Measurements from ENCODE around the gene TMEM132D.

GRCh38 chr12:129074379-129074778, 829.4 kb downstream of the TMEM132D start:
- TF ChIP-seq CTCF (conservative IDR thresholded peaks at IDR 0.05; ENCODE audit: low read depth, low read length) (no peak), EZH2 (IDR thresholded peaks at IDR 0.05; ENCODE audit: borderline replicate concordance, low read depth, low read length, poor library complexity, severe bottlenecking) (no peak)
